ENCODE measurements around the gene ZNF747.
A peak's percentile ranks its signal among the peaks of the same experiment; 100 is the strongest.

ZNF747 gene

DNA sequence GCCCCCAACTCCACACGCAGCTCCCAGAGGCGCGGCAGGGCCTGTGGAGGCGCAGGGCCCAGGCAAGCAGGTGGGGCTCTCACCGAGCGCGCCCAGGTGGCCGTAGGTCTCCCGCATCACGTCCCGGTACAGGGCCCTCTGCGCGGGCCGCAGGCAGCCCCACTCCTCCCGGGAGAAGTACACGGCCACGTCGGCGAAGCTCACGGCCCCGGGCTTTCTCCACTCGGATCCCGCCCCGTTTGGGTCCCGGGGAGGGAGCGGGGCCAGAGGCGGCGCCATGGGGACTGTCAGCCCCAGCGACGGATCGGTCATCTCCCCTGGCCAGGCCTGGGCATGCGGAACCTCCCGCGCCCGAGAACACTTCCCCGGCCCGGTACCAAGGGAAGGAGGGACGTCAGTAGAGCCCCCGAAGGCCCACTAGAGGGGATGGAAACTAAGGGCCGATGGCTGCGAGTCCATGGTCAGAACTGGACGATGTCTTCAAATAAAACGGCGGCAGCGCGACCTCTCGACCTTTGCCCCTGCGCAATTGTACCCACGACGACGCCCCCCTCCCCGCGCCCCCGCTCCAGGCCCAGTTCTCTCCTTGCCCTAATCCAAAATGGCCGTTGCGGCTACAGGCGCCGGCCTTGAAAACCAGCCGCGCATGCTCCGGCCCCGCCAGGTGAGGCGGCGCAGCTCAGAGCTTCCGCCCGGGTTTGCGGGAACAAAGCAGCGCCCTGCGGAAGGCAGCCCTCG is at the start of gene ZNF747:
TSS of gene ZNF747 (minus strand) at position 491 of the 738 bp plus-strand sequence. CDS start at position 312, 179 bp downstream.
- DNase-seq: peak; percentile 87

DNA sequence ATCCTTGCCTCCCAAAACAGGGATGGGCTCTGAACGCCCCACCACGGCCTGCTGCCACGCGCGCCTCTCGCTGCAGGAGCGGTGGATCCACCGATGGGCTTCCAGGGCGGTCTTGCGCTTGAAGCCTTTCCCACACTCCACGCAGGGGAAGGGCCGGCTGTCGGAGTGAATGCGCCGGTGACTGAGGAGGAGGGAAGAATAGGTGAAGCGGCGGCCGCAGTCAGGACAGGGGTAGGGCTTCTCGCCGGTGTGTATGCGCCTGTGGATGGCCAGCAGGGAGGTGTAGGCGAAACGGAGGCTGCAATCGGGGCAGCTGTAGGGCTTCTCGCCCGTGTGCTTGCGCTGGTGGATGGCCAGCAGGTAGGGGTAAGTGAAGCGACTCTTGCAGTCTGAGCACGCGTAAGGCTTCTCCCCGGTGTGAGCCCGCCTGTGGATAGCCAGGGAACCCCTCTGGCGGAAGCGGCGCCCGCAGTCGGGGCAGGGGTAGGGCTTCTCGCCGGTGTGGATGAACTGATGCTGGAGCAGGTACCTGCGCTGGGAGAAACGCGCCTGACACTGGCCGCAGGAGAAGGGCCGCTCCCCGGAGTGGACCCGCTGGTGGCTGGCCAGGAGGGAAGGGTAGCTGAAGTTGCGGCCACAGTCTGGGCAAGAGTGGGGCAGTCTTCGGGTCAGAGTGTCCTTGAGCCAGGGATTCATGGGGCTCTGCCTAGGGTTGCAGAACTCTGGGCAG is 48.1 kb upstream of the ZNF747 start:
- DNase-seq: no peak

GRCh38 chr16:30581457-30581856 is 46.8 kb upstream of the ZNF747 start:
- DNase-seq: no peak

GRCh38 chr16:30574678-30575077 is 40.0 kb upstream of the ZNF747 start:
- no peak for DNase-seq

DNA sequence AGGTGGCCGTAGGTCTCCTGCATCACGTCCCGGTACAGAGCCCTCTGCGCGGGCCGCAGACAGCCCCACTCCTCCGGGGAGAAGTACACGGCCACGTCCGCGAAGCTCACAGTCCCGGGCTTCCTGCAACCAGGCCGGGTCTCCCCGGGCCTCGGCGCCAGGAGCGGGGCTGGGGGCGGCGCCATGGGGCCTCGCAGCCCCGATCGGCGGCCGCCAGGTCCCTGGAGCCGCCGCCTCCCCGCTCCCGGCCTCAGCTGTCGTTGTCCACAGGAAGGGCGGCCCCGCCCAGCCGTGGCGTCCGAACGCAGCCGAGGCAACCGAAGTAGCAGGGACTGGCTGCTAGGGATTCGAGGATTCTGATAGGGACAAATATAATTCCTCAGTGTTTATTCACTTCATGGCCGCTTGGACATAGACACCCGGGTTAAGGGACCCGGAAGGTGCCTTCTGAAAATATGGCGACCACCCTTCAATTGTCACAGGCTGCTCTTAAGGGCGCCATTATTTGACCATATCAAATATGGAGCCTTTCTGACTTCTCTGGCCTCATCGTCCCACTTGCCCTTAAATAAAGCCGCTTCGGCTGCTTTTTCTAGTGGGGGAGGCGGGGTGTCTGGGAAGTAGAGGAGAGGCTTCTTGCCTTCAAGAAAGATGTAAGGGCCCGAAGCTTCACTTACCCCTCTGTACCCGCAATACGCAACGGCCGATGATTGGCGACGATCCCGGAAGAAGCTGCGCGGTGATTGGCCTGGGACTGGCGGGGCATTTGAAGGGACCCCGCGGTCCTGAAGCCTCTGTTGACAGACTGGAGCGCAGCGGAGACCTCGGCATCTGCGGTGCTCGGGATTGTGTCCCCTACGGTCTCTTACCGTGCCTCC is 37.0 kb upstream of the ZNF747 start, which contains the start of gene ZNF688:
TSS of gene ZNF688 (minus strand) at position 270 of the 878 bp plus-strand sequence. CDS start at position 185, 85 bp downstream.
- DNase-seq: peak; percentile 98

DNA sequence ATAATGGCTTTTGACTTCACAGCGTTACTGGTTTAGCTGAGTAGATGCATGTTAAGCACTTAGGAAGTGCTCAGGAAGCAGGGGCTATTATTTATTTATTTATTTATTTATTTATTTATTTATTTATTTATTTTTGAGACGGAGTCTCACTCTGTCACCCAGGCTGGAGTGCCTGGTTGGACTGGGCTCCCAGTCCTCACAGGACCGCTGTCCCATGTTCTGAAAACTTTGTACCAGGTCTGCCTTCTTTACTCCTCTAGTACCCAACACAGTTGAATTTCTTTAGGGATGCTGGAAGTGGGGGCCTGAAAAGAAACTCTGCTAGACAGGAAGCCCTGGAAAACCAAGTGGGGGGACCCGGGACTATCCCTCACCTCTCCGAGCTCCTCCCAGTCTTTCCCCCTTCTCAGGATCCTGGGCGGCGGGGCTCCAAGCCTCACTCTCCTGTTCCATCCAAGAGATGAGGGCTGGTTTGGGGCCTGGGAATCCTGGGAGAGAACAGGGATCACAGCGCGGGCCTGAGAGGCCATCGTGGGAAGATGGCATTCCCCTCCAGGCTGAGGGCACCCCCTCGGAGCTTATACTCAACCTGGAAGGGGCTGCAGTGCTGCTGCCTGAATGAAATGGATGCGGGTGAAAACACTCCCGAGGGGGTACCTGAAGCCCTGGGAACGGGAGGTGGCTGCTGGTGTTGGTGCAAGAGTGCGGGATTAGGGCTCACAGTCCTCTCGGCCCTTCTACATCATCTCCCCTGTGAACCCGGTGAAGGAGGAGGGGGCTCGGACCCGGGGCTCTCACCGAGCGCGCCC is 36.2 kb upstream of the ZNF747 start:
- peak; percentile 31 for DNase-seq

- no peak for DNase-seq
Measured at GRCh38 chr16:30569746-30570635, 35.3 kb upstream of the ZNF747 start.

DNA sequence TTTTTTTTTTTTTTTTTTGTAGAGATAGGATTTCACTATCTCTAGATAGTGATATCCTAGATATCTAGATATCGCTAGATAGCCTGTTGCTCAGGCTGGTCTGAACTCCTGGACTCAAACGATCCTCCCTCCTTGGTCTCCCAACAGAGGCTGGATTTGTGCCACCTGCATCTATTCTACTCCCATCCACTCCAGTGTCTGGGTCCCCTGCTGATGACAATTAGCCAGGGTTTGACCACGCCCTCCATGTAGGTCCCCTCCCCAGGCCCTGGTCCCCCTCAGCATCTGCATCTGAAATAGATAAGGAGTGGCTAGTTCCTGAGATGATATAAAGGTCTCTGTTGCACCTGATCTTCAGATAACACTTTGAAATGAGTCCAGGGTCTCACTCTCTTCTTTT is 34.6 kb upstream of the ZNF747 start:
- no peak for DNase-seq

- peak; percentile 43 for DNase-seq
Measured at GRCh38 chr16:30567991-30568638, 33.5 kb upstream of the ZNF747 start.

DNA sequence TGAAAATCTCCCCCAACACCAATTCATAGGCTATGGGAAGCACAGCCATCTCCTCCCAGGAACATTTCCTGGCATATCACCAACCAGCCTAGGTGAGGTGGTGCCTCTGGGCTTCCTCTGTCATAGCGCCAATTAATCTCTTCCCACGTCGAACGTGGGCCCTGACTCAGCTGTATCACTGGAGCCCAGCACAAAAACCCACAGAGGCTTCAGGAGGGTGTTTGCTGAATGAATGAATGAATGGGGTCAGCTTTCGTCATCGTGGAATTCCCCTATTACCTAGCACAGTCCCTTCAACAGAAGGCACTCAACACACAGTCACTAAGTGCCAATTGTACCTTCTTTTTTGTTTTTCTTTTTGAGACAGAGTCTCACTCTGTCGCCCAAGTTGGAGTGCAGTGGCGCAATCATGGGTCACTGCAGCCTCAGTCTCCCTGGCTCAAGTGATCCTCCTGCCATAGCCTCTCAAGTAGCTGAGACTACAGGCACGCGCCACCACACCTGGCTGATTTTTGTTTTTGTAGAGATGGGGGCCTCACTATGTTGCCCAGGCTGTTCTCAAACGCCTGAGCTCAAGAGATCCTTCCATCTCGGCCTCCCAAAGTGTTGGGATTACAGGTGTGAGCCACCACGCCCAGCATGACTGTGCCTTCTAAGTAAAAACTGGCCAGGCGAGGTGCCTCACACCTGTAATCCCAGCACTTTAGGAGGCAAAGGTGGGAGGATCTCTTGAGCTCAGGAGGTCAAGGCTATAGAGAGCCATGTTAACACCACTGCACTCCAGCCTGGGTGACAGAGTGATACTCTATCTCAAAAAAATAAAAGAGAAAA is 32.7 kb upstream of the ZNF747 start:
- no peak for DNase-seq

- no peak for DNase-seq
Measured at GRCh38 chr16:30566531-30566930, 31.9 kb upstream of the ZNF747 start.

- DNase-seq: no peak
Measured at GRCh38 chr16:30565984-30566383, 31.3 kb upstream of the ZNF747 start.

- no peak for DNase-seq
Measured at GRCh38 chr16:30565526-30565925, 30.9 kb upstream of the ZNF747 start.

DNA sequence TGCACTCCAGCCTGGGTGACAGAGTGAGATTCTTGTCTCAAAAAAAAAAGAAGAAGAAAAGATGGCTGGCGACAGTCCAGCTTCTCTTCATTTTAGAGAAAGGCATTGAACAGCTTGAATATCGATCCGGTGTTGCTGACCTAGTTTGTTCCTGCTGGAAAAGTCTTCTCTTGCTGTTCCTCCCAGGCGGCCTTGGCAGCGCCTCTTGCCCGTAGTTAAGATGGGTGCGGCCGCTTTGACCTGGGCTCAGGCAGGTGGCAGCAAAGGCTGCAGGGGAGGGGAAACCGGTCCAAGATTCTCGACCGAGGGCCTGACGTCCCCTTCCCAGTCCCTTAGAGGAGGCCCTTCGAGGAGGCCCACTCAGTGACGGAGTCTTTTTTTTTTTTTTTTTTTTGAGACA is 27.4 kb upstream of the ZNF747 start:
- DNase-seq: no peak

DNA sequence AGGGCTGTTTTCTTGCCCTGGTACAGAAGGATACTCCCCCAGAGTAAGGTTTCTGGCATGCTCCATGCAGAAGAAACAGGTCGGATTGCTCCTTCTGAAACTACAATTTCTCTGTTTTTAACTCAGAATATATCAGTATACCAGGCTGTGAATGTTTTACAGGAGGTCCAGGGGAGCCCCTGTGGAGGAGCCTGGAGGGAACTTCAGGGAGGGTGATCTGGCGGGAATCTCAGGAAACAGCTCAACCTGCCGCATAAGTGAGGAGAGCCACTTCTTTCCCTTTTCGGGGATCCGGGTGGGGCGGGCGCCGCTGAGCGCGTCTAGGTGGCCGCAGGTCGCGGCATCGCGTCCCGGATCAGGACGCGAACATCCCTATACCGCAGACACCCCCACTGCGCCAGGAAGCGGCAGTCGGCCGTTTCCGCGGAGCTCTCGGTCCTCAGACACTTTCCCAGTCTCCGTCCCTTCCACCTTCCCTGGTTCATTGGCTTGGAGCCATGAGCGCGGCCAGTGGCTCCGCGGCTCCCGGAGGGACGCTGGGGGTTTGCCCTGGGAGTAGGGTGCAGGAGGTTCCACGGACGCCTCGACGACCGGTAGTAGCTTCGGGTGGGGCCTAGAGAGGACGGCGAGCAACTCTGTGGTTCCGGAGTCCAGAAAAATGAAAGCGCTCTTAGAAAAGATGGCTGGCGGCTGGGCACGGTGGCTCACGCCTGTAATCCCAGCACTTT is 26.6 kb upstream of the ZNF747 start:
- no peak for DNase-seq

GRCh38 chr16:30559690-30560089 is 25.0 kb upstream of the ZNF747 start:
- no peak for DNase-seq

- DNase-seq: no peak
Measured at GRCh38 chr16:30558789-30559377, 24.2 kb upstream of the ZNF747 start.

GRCh38 chr16:30557957-30558788 is 23.5 kb upstream of the ZNF747 start, which contains the start of gene ZNF764:
TSS of gene ZNF764 (minus strand) at chr16:30558374. CDS start at chr16:30558182, 192 bp downstream.
- peak; percentile 99 for DNase-seq

All from fibroblast of skin of right biceps (primary cell).